HPDE6-E6E7 (cell line): ENCODE data around the gene ARHGAP45.

Experiments used
- DNase-seq: peaks from one replicate; pipeline ENCODE4 v3.0.0; 2011; ENCODE audit warnings: missing footprints; ENCODE audit errors: extremely low spot score

The ARHGAP45 gene

DNA sequence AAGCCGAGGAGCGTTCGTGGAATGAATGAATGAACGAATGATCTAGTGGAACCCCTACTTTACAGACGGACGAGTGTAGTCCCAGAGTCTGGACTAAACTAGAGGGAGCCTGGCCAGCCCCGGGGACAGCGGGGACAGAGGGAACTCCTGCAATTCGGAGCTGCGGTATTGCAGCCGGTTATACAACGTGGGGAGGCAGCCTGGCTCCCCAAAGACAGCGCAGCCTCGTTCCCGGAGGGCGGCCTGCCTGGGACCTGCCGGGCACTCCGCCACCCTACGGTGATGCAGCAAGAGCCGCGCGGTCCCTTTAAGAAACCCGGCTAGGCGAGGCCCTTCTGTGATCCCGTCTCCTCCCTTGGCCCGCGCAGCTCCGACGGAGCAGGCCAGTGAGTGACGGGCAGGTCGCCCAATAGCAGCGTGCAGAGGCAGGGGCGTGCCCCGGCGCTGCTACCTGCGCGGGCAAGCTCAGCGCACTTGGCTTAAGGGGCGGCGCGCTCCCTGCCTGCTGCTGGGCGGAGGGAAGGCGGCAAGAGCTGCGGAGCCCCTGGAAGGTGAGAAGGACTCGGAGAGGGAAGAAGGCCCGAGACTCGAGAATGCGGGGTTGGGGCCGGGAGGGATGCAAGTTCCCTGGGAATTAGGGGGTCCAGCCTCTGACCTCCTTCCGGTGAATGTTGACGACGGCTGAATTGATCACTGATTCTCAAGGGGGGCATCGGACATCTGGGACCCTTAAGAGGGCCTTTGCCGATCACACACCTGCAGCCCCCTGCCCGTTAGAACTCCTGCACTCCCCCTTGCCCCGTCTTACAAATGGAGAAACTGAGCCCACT, 27.1 kb upstream of the ARHGAP45 start, which contains the start of gene ABCA7:
Gene ABCA7 (plus strand): TSS at position 462 of the 830 bp plus-strand sequence. CDS start 1,255 bp downstream, outside the sequence.
- peak; percentile 90 for DNase-seq

GRCh38 chr19:1040476-1041271, 26.3 kb upstream of the ARHGAP45 start:
- peak; percentile 100 for DNase-seq

DNA sequence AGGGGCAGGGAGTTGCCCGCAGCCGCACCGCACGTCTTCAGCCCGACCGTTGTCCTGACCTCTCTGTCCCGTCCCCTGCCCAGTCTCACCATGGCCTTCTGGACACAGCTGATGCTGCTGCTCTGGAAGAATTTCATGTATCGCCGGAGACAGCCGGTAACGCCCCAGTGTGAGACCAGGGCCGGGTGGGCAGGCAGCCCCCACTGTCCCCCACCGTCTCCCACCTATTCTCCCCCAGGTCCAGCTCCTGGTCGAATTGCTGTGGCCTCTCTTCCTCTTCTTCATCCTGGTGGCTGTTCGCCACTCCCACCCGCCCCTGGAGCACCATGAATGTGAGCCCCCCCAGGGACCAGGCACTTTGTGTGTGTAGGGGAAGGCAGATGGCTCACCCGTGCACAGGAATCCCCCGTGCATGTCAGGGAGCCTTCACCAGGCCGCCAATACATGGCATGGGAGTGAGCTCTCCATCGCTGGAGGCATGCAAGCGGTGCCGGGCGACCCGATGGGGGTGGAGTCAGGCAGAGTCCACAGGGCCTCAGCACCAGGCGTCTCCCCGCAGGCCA, 25.6 kb upstream of the ARHGAP45 start:
- no peak for DNase-seq

DNA sequence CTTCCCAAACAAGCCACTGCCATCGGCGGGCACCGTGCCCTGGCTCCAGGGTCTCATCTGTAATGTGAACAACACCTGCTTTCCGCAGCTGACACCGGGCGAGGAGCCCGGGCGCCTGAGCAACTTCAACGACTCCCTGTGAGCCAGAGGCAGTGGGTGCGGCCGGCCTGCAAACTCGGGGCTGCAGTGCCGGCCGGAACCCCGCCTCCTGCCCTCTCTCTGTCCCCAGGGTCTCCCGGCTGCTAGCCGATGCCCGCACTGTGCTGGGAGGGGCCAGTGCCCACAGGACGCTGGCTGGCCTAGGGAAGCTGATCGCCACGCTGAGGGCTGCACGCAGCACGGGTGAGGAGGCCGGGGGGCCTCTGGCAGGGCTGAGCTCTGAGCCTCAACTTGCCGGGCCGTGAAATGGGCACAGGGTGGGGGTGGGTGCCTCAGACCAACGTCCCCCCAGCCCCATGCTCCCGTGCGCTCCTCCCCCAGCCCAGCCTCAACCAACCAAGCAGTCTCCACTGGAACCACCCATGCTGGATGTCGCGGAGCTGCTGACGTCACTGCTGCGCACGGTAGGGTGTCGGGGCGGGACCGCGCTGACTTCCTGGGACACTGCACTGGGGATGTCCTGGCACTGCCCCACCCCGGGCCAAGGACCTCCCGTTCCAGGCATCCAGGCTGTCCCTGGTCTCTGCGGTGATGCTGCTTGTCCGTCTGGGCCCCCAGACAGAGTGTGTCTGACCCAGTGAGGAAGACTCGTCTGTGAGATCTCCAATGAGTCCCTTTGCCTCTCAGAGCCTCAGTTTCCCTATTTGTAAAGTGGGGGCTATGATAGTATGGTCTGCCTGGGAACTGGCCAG, 24.9 kb upstream of the ARHGAP45 start:
- no peak for DNase-seq

- no peak for DNase-seq
These were observed 24.1 kb upstream of the ARHGAP45 start for GRCh38 chr19:1042689-1043511.

- DNase-seq: no peak
These were observed 21.7 kb upstream of the ARHGAP45 start for GRCh38 chr19:1045247-1045603.

DNA sequence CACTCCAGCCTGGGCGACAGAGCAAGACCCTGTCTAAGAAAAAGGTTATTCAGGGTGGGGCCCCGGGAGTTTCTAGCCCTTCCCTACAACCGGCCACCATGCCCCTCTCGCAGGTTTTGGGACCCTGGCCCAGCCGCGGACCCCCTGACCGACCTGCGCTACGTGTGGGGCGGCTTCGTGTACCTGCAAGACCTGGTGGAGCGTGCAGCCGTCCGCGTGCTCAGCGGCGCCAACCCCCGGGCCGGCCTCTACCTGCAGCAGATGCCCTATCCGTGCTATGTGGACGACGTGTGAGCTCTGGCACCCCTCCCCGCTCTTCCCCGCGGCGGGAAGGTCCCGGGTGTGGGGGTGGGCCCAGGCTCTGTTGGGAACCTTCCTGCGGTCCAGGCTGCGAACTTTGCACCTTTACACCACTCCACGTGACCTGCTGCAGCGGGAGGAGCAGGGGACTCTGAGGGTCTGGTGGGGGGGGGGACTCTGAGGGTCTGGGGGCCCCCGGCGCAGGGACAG, 20.8 kb upstream of the ARHGAP45 start:
- no peak for DNase-seq

DNA sequence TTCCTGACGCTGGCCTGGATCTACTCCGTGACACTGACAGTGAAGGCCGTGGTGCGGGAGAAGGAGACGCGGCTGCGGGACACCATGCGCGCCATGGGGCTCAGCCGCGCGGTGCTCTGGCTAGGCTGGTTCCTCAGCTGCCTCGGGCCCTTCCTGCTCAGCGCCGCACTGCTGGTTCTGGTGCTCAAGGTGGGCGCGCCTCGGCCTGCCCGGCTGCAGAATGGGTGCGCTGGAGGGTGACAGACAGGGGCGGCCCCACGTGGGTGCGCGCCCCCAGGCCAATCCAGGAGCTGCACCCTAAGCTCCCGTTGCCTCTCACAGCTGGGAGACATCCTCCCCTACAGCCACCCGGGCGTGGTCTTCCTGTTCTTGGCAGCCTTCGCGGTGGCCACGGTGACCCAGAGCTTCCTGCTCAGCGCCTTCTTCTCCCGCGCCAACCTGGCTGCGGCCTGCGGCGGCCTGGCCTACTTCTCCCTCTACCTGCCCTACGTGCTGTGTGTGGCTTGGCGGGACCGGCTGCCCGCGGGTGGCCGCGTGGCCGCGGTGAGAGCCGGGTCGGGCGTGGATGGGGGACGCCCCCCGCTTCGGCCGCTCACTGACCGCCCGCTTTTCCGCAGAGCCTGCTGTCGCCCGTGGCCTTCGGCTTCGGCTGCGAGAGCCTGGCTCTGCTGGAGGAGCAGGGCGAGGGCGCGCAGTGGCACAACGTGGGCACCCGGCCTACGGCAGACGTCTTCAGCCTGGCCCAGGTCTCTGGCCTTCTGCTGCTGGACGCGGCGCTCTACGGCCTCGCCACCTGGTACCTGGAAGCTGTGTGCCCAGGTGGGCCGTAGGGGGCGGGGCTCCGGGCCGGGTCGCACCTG, 19.9 kb upstream of the ARHGAP45 start:
- DNase-seq: no peak

DNA sequence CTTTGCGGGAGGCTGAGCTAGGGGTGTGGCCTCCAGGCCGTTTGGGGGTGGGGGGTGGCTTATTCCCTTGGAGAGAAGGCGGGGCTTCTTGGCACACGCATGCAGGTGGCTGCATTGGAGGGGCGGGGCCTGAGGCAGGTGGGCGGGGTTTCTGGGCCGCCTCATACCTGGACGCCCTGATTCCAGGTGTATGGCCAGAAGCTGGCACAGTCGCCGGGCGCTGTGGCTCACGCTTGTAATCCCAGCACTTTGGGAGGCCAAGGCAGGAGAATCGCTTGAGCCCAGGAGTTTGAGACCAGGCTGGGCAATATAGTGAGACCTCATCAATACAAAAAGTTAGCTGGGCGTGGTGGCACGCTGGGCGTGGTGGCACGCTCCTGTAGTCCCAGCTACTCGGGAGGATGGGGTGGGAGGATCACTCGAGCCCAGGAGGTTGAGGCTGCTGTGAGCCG, 19.2 kb upstream of the ARHGAP45 start:
- no peak for DNase-seq

GRCh38 chr19:1049106-1049505, 17.9 kb upstream of the ARHGAP45 start:
- no peak for DNase-seq

DNA sequence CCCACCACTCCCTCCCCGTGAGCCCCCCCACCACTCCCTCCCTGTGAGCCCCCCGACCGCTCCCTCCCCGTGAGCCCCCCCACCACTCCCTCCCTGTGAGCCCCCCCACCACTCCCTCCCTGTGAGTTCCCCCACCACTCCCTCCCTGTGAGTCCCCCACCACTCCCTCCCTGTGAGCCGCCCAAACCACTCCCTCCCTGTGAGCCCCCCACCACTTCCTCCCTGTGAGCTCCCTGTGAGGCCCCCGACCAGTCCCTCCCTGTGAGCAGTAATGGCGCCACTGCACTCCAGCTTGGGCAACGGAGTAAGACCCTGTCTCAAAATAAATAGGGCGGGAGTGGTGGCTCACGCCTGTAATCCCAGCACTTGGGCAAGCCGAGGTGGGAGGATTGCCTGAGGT, 17.2 kb upstream of the ARHGAP45 start:
- no peak for DNase-seq

DNA sequence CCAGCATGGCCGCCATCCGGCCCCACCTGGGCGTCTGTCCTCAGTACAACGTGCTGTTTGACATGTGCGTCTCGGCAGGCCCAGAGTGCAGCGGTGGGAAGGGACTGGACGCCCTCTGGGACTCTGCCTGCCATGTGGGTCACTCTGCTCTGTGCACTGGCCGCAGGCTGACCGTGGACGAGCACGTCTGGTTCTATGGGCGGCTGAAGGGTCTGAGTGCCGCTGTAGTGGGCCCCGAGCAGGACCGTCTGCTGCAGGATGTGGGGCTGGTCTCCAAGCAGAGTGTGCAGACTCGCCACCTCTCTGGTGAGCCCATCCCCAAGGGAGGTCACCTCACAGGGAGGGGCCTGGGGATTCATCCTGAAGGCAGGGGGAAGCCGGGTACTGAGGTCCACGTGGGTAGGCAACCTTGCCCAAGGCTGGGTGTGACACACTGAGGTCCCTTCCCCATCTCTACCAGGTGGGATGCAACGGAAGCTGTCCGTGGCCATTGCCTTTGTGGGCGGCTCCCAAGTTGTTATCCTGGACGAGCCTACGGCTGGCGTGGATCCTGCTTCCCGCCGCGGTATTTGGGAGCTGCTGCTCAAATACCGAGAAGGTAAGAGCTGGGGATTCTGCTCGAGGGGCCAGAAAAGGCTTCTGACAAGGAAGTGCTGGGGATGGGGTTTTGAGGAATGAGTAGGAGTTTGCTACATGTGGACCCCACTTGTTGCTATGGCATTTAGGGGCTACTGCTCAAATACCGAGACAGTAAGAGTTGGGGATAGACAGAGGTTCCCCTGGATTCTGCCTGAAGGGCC, 15.8 kb upstream of the ARHGAP45 start:
- DNase-seq: no peak

DNA sequence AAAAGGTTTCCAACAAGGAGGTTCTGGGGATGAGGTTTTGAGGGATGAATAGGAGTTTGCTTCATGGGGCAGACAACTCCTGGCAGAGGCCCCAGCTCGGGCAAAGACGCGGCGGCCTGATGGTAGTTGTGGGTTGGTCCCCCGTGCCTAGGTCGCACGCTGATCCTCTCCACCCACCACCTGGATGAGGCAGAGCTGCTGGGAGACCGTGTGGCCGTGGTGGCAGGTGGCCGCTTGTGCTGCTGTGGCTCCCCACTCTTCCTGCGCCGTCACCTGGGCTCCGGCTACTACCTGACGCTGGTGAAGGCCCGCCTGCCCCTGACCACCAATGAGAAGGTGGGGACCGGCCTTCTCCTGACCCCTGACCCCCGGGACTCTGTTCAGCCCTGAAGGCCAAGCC, 15.2 kb upstream of the ARHGAP45 start:
- no peak for DNase-seq

DNA sequence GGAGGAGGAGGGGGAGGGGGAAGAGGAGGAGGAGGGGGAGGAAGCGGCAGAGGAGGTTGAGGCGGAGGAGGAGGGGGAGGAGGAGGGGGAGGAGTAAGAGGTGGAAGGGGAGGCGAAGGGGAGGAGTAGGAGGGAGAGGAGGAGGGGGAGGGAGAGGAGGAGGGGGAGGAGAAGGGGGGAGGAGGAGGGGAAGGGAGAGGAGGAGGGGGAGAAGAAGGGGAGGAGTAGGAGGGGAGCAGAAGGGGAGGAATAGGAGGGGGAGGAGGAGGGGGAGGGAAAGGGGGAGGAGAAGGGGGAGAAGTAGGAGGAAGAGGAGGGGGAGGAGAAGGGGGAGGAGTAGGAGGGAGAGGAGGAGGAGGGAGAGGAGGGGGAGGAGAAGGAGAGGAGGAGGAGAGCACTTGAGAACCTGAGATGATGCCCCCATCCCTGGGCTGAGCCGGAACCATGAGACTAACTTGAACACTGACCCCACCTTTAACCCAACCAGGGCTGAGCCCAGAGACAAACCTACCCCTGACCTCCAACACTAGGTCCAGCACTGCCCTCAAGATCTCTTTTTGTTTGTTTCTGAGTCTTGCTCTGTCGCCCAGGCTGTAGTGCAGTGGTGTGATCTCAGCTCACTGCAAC, 14.5 kb upstream of the ARHGAP45 start:
- DNase-seq: no peak

- no peak for DNase-seq
These were observed 13.5 kb upstream of the ARHGAP45 start for GRCh38 chr19:1053176-1054101.

DNA sequence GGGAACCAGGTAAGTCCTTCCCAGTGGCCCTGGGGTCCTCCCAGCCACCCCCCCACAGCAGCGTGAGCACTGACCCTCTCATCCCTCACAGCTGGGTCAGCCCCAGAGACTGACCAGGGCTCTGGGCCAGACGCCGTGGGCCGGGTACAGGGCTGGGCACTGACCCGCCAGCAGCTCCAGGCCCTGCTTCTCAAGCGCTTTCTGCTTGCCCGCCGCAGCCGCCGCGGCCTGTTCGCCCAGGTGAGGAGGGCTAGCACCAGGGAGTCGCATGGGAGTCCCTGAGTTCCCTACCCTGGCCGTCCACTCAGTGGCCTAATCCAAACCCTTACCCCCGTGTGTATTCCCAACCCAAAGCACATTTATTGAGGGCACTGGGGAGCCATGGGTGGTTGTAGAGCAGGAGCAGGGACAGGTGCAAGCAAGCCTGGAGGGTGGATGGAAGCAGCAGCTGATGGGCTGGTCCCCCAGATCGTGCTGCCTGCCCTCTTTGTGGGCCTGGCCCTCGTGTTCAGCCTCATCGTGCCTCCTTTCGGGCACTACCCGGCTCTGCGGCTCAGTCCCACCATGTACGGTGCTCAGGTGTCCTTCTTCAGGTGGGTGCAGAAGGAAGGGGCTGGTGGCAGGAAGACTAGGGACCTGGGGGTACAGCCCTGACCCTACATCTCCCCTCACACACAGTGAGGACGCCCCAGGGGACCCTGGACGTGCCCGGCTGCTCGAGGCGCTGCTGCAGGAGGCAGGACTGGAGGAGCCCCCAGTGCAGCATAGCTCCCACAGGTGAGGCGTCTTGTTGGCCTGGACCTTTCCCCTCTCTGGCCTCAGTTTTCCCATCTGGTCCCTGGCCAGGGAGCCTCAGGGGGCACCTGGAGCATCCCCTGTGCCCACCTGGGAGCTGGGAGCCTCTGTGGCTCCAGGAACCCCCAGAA, 12.6 kb upstream of the ARHGAP45 start:
- DNase-seq: no peak
